HG02610 (cell line): ENCODE results near the gene IL20.

Experiments used
- ATAC-seq: cut with Tn5 transposase; IDR thresholded peaks from one replicate; pipeline ENCODE4 v1.9.1; 2021; ENCODE audit warnings: mild to moderate bottlenecking, moderate library complexity; ENCODE audit not compliant: unreplicated experiment

Gene IL20

GRCh38 chr1:206873603-206874188 lies 8.3 kb downstream of the IL20 start:
- ATAC-seq, result no peak

GRCh38 chr1:206875752-206876377 lies 10.4 kb downstream of the IL20 start:
- ATAC-seq, result no peak

DNA sequence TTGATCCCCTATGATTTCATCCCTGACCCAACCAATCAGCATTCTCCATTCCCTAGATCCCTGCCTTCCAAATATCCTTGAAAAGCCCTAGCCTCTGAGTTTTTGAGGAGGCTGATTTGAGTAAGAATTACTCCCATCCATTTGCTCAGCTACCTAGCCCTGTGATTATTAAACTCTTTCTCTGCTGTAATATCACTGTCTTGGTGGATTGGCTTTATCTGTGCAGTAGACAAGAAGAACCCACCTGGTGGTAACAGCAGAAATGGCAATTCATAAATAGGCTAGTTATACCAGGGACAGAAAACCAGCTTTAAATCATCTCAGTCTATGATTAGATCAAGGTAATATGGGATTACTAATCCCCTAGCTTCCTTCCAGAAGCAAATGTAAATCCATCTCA lies 13.0 kb downstream of the IL20 start:
- ATAC-seq, result no peak

DNA sequence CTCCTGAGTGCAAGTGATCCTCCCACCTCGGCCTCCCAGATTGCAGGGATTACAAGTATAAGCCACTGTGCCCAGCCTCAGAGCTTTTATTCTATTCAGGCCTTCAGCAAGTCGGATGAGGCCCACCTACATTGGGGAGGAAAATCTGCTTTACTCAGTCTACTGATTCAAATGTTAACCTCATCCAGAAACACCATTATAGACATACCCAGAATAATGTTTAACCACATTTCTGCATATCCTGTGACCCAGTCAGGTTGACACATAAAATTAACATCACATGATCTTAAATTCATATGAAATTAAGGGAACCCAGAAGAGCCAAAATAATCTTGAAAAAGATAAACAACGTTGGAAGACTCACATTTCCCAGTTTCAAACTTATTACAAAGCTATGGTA lies 14.9 kb downstream of the IL20 start:
- ATAC-seq, result no peak

DNA sequence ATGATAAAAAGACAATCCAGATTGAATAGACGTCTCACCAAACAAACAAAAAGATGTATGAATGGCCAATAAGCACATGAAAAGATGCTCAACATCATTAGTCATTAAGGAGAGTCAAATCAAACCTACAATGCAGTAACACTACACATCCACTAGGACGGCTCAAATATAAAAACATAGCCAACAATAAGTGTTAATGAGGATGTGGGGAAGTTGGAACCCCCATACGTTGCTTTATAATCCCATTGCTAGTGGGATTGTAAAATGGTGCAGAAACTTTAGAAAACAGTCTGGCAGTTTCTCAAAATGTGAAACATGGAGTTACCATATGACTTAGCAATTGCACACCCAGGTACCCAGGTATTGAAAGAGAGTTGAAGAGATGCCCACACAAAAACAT lies 17.1 kb downstream of the IL20 start:
- no peak for ATAC-seq

GRCh38 chr1:206883160-206883559 lies 17.7 kb downstream of the IL20 start:
- no peak for ATAC-seq

DNA sequence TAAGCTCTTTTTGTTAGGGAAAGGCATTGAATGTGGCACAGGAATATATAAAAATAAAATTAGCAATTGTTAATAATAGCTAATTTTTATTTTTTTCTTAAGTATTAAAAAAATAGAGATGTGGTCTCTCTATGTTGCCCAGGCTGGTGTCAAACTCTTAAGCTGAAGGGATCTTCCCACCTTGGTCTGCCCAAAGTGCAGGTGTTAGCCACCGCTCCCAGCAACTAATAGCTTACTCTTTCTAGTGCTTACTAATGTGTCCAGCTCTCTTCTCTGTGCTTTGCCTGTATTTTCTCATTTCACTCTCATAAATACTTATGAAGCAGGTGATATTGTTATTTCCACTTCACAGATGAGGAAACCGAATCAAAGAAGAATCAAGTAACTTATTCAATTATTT lies 18.5 kb downstream of the IL20 start:
- no peak for ATAC-seq

GRCh38 chr1:206885341-206886060 lies 20.1 kb downstream of the IL20 start:
- no peak for ATAC-seq

GRCh38 chr1:206886831-206887230 lies 21.4 kb downstream of the IL20 start:
- ATAC-seq, result no peak

- no peak for ATAC-seq
These were observed 22.3 kb downstream of the IL20 start for GRCh38 chr1:206887701-206888100.

GRCh38 chr1:206890125-206891060 lies 25.0 kb downstream of the IL20 start:
- no peak for ATAC-seq

DNA sequence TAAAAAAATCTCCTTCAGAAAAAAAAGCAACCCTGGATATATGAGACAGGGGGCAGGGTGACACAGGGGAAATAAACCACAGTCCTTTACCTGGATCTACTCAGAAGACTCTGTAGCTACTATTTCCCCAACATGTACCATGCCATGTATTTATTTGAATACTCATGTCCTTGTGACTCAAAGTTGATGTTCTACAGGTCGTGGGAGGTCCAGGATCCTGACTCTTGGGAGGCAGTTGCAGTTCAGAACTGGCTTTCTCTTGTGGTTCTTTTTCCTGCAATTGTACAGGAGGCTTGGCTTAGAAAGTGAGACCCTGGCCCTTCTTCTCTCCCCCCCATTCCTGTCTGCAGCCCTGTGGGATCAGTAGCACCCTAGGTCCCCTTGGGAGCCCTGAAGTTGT lies 26.0 kb downstream of the IL20 start:
- no peak for ATAC-seq

DNA sequence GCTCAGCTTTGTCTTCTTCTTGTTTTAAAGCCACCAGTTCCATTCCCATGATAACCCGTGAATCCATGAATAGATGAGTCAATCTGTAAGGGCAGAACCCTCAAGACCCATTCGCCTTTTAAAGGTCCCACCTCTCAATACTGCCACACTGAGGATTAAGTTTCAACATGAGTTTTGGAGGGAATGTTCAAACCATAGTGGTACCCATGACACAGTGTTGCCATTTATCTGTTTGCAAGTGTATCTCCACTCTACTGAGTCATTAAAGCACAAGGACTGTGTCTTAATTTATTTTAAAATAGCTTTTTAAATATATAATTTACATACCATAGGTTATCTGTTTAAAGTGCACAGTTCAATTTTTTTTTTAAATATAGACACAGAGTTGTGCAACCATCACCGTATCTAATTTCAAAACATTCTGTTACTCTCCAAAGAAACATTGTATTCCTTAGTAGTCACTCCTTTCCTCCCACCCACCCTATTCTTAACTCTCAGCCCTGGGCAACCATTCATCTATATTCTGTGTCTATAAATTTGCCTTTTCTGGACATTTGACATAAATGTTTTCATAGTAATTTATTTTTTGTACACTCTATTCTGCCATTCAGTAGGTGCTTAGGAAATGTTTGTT lies 27.0 kb downstream of the IL20 start:
- ATAC-seq, result no peak

DNA sequence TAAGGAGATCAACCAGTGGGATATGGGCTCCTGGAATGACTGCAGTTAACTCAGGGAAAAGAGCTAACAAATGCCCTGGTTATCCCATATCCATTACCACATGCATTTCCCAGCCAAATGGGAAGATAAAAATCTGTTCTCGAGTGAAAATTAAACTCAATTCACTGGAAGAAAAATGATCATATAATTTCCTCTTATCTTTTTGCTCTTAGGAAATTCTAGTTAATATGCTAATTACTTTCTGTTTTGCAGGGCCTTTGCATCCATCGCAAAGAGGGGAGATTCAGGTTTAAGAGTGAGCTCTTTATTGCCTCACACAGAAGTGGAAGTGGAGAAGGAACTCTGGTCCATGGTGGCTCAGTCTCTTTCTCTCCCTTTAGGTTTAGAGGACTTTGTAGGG lies 28.0 kb downstream of the IL20 start:
- ATAC-seq, result no peak

GRCh38 chr1:206895325-206895724 lies 29.9 kb downstream of the IL20 start:
- ATAC-seq, result no peak

DNA sequence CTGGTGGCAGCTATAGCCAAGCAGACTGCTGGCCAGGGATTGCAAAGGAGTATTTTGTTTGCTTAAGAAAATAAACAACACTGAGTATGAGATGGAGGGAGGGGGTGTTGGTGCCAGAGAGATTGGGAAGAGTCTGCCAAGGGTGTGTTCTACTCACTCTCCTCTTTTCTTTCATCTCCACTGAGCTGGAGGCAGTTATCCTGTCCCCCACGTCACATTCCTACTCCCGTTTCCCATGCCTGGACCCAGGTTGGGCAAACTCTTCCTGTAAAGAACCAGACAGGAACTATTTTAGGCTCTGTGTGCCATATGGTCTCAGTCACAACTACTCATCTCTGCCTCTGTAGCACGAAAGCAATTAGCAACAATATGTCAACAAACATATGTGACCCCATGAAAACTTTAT lies 30.4 kb downstream of the IL20 start:
- ATAC-seq, result no peak

DNA sequence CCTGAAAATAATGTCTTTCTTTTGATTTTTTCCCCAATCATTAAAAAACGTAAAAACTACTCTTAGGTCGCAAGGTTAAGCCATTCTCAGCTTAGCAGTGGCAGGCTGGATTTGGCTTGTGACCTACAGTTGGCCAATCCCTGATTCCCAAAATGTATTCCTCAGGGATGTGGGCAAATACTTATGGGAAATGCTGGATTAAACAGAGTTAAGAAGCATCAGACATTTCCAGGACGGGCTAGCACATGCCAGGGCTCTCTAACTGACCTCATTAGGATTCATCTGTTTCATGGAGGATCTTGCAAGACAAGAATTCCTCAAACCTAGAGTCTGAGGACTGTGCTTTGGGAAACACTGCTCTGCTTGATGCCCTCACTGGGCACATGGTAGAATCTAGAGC lies 30.8 kb downstream of the IL20 start:
- ATAC-seq, result no peak

GRCh38 chr1:206897175-206897574 lies 31.8 kb downstream of the IL20 start, which contains the start of gene IL24:
Gene IL24, plus strand, starts transcription at chr1:206897443. Its CDS starts 390 bp downstream, at chr1:206897833.
- no peak for ATAC-seq

DNA sequence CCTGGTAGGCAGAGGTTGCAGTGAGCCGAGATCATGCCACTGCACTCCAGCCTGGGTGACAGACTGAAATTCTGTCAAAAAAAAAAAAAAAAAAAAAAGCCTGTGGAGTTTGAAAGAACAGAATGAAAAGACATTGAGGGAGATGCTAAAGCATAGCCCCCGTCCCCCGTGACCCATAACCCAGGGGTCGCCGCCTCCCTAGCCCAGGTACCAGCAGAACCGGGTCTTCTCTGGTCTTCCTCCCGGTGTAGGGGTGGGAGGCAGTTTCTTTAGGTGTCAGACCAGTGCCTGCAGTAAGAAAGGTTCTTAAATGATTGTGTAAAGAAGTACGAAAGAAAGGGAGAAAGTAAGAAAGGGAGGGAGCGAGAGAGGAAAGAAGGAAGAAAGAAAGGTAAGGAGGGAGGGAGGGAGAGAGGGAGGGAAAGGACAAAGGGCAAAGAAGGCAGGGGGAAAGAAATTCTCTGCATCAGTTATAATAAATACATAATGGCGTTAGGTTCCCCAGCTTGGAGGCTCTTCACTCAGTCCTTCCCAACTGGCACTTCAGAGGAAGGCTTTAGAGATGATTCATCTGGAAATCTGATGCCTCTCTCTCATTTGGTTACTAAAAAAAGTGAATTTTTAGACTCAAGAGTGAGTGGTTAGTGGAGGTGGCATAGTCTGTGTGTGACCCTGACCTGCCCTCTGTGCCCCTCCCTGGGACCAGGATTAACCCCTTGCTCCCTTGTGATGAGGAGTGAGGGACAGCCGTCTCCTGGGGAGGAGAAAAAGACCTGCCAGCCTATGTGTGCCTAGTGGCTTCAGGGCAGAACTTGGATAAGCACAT lies 32.9 kb downstream of the IL20 start:
- ATAC-seq, result no peak

DNA sequence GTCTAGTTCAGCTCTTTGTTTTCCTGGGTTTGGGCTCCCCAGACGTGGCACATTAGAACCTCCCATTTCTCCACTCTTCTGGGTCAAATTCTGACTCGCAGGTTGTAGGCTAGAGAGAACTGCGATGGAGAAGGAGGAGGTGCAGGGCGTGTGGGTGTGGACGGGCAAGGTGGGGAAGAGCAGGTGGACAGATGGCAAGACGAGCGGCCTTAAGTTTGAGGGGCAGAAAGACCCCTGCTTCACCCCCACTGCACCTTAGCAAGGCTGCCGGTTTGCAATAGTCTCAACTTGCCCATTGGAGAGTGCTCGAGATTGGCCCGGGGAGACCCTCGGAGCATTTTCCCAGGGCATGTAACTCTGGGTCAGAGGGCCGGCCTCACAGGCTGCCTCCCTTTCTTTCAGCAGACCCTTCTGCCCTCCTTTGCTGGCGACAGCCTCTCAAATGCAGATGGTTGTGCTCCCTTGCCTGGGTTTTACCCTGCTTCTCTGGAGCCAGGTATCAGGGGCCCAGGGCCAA lies 33.5 kb downstream of the IL20 start:
- ATAC-seq, result no peak
